Right ventricle myocardium inferior (tissue), 1 donor: ENCODE data around the gene LHFPL3. TPM values are rescaled to one million over a fixed set of nuclear protein-coding genes. Genes with fewer than 3 reads are reported as not detected.

Experiments used
- total RNA-seq: library from RNA; stranded (reverse); fragmentation: NEBNext Ultra II Directional; extraction: Animal tissue kit (Norgen Biotek cat#: 25700); gene quantifications from one replicate; pipeline ENCODE4 v1.2.1, GENCODE V29; 2021
- donor health status: DM: no; HTN: yes; CAD: no; lungs with severe emphysema.

Gene LHFPL3
- total RNA-seq, 1 donor from 2014 or later = not detected

Other genes starting within 250 kb of the LHFPL3 start
- 7.1 TPM for gene ORC5, start 120.6 kb upstream of the LHFPL3 start, total RNA-seq